ENCODE results near the gene DHRS7C. TPM values are rescaled to one million over a fixed set of nuclear protein-coding genes. Genes with fewer than 3 reads are reported as not detected.

Gene DHRS7C
- polyA plus RNA-seq, 1 donor (not counting 4 experiments of a cell fraction or from before 2014, with no cell fraction given) = not detected

DNA sequence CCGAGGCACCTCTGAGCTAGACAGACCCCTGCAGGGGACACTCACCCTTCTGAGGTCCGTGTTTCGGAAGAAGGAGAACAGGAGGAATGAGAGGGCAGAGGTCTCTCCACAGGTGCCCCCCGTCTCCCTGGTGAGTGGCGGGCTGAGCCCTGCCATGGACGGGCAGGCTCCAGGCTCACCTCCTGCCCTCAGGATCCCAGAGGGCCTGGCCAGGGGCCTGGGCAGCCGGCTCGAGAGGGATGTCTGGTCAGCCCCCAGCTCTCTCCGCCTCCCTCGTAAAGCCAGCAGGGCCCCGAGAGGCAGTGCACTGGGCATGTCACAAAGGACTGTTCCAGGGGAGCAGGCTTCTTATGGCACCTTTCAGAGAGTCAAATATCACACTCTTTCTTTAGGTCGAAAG is 62.8 kb downstream of the DHRS7C start:
- dilution Hi-C loops (cut with MboI; ENCODE audit: extremely low pct_ligation_motif_present, low sequenced_read_pairs) = no loop called here
- no peak for FAIRE-seq

DNA sequence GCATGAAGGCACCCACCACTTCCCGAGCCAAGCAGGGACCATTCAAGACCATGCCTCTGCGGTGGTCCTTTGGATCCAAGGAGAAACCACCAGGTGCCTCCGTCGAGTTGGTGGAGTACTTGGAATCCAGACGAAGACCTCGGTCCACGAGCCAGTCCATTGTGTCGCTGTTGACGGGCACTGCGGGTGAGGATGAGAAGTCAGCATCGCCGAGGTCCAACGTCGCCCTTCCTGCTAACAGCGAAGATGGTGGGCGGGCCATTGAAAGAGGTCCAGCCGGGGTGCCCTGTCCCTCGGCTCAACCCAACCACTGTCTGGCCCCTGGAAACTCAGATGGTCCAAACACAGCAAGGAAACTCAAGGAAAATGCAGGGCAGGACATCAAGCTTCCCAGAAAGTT is 63.4 kb downstream of the DHRS7C start:
- H2AFZ ChIP-seq (ENCODE audit: control insufficient read depth, low read length) = no peak overlapping the region
- TF ChIP-seq, protein P1, sequence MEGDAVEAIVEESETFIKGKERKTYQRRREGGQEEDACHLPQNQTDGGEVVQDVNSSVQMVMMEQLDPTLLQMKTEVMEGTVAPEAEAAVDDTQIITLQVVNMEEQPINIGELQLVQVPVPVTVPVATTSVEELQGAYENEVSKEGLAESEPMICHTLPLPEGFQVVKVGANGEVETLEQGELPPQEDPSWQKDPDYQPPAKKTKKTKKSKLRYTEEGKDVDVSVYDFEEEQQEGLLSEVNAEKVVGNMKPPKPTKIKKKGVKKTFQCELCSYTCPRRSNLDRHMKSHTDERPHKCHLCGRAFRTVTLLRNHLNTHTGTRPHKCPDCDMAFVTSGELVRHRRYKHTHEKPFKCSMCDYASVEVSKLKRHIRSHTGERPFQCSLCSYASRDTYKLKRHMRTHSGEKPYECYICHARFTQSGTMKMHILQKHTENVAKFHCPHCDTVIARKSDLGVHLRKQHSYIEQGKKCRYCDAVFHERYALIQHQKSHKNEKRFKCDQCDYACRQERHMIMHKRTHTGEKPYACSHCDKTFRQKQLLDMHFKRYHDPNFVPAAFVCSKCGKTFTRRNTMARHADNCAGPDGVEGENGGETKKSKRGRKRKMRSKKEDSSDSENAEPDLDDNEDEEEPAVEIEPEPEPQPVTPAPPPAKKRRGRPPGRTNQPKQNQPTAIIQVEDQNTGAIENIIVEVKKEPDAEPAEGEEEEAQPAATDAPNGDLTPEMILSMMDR (optimal IDR thresholded peaks at IDR 0.05 in 1 of 3, IDR thresholded peaks at IDR 0.05 in 1 of 3, conservative IDR thresholded peaks at IDR 0.05 in 1 of 3; ENCODE audit: extremely low read depth in 1 of 3, insufficient read depth in 2 of 3, low read length in 3 of 3) = no peak
- no peak for TF ChIP-seq EZH2 (IDR thresholded peaks at IDR 0.05; ENCODE audit: low read length)
- H3K9ac ChIP-seq (ENCODE audit: control insufficient read depth, extremely low read depth, insufficient read depth, low read length) = no peak overlapping the region
- DNase-seq (ENCODE audit: low read depth, low spot score) (no peak), FAIRE-seq (no peak)
- peaks cover 5% of the 10 kb centered on the region for H3K4me1 ChIP-seq (ENCODE audit: control insufficient read depth, extremely low read depth, insufficient read depth, low read length)
- dilution Hi-C loops (cut with MboI; ENCODE audit: extremely low pct_ligation_motif_present, low sequenced_read_pairs) = no loop called here
- no peak overlapping the region for H3K4me3 ChIP-seq (ENCODE audit: control insufficient read depth in 2 of 3, extremely low read depth in 1 of 3, insufficient read depth in 2 of 3, low read depth in 1 of 3, low read length in 3 of 3)
- no peaks in the 10 kb centered on the region for H3K9me1 ChIP-seq (ENCODE audit: control insufficient read depth, extremely low read depth, insufficient read depth, low read length)
- H3K27ac ChIP-seq (ENCODE audit: control insufficient read depth, insufficient read depth, low read length) = no peak overlapping the region
- no peak overlapping the region for H3K4me2 ChIP-seq (ENCODE audit: control insufficient read depth, extremely low read depth, insufficient read depth, low read depth, low read length)
- H4K20me1 ChIP-seq (ENCODE audit: control insufficient read depth, extremely low read depth, insufficient read depth, low read length) = no peaks in the 10 kb centered on the region
- H3K79me2 ChIP-seq (ENCODE audit: control insufficient read depth, insufficient read depth, low read length) = no peaks in the 10 kb centered on the region
- no peaks in the 10 kb centered on the region for H3K9me3 ChIP-seq (ENCODE audit: control insufficient read depth, low read depth, low read length)
- H3K27me3 ChIP-seq (ENCODE audit: control insufficient read depth, extremely low read depth, insufficient read depth, low read length) = no peaks in the 10 kb centered on the region
- peaks cover 6 to 14% of the 10 kb centered on the region in 2 experiments for H3K36me3 ChIP-seq (ENCODE audit: control insufficient read depth in 2 of 2, extremely low read depth in 1 of 2, insufficient read depth in 2 of 2, low read length in 2 of 2)

More for the DNA sequence above, 62.8 kb downstream of the DHRS7C start:
- no peaks in the 10 kb centered on the region for H3K27me3 ChIP-seq (ENCODE audit: control insufficient read depth, extremely low read depth, insufficient read depth, low read length)
- H3K9me1 ChIP-seq (ENCODE audit: control insufficient read depth, extremely low read depth, insufficient read depth, low read length) = no peaks in the 10 kb centered on the region
- no peak for DNase-seq (ENCODE audit: low read depth, low spot score)
- H3K4me2 ChIP-seq (ENCODE audit: control insufficient read depth, extremely low read depth, insufficient read depth, low read depth, low read length) = no peak overlapping the region
- peaks cover 6 to 14% of the 10 kb centered on the region in 2 experiments for H3K36me3 ChIP-seq (ENCODE audit: control insufficient read depth in 2 of 2, extremely low read depth in 1 of 2, insufficient read depth in 2 of 2, low read length in 2 of 2)
- no peak overlapping the region for H3K4me3 ChIP-seq (ENCODE audit: control insufficient read depth in 2 of 3, extremely low read depth in 1 of 3, insufficient read depth in 2 of 3, low read depth in 1 of 3, low read length in 3 of 3)
- H3K9ac ChIP-seq (ENCODE audit: control insufficient read depth, extremely low read depth, insufficient read depth, low read length) = no peak overlapping the region
- no peaks in the 10 kb centered on the region for H3K9me3 ChIP-seq (ENCODE audit: control insufficient read depth, low read depth, low read length)
- no peak overlapping the region for H2AFZ ChIP-seq (ENCODE audit: control insufficient read depth, low read length)
- H3K27ac ChIP-seq (ENCODE audit: control insufficient read depth, insufficient read depth, low read length) = no peak overlapping the region
- TF ChIP-seq, protein P1 (optimal IDR thresholded peaks at IDR 0.05 in 1 of 3, IDR thresholded peaks at IDR 0.05 in 1 of 3, conservative IDR thresholded peaks at IDR 0.05 in 1 of 3; ENCODE audit: extremely low read depth in 1 of 3, insufficient read depth in 2 of 3, low read length in 3 of 3) = no peak
- TF ChIP-seq EZH2 (IDR thresholded peaks at IDR 0.05; ENCODE audit: low read length) = no peak
- no peaks in the 10 kb centered on the region for H3K79me2 ChIP-seq (ENCODE audit: control insufficient read depth, insufficient read depth, low read length)
- H3K4me1 ChIP-seq (ENCODE audit: control insufficient read depth, extremely low read depth, insufficient read depth, low read length) = peaks cover 5% of the 10 kb centered on the region
- H4K20me1 ChIP-seq (ENCODE audit: control insufficient read depth, extremely low read depth, insufficient read depth, low read length) = no peaks in the 10 kb centered on the region
